Measurements from ENCODE around the gene RNF2.
"Not testable (repeated sequence)": the region's sequence is repeated elsewhere in the genome, so short reads cannot be mapped to it uniquely, and the experiment has no call there.

RNF2 gene

GRCh38 chr1:185044981-185045813 lies at the start of gene RNF2:
Gene RNF2 (plus strand): TSS chr1:185045558. CDS start chr1:185087554, 41,996 bp downstream.
- DNase-seq (ENCODE audit: low read depth in 3 of 3) = peak; percentile 47 to 68 (median 55)

GRCh38 chr1:184999974-185000373 lies 45.4 kb upstream of the RNF2 start:
- DNase-seq (ENCODE audit: low read depth in 3 of 3) = not testable (repeated sequence)

- DNase-seq (ENCODE audit: low read depth in 3 of 3) = not testable (repeated sequence)
Measured at GRCh38 chr1:185001312-185001880, 44.0 kb upstream of the RNF2 start.

- DNase-seq (ENCODE audit: low read depth in 3 of 3) = no peak
Measured at GRCh38 chr1:185008838-185009237, 36.5 kb upstream of the RNF2 start.

GRCh38 chr1:185010361-185010760 lies 35.0 kb upstream of the RNF2 start:
- DNase-seq (ENCODE audit: low read depth in 3 of 3) = no peak

- DNase-seq (ENCODE audit: low read depth in 3 of 3) = no peak
Measured at GRCh38 chr1:185014941-185015340, 30.4 kb upstream of the RNF2 start.

GRCh38 chr1:185015631-185016030 lies 29.7 kb upstream of the RNF2 start:
- no peak for DNase-seq (ENCODE audit: low read depth in 3 of 3)

- DNase-seq (ENCODE audit: low read depth in 3 of 3) = no peak
Measured at GRCh38 chr1:185016880-185017279, 28.5 kb upstream of the RNF2 start.

GRCh38 chr1:185017338-185017737 lies 28.0 kb upstream of the RNF2 start:
- DNase-seq (ENCODE audit: low read depth in 3 of 3) = no peak

- DNase-seq (ENCODE audit: low read depth in 3 of 3) = no peak
Measured at GRCh38 chr1:185017966-185018365, 27.4 kb upstream of the RNF2 start.

GRCh38 chr1:185027252-185027882 lies 18.0 kb upstream of the RNF2 start:
- no peak for DNase-seq (ENCODE audit: low read depth in 3 of 3)

- no peak for DNase-seq (ENCODE audit: low read depth in 3 of 3)
Measured at GRCh38 chr1:185033686-185034085, 11.7 kb upstream of the RNF2 start.

GRCh38 chr1:185035258-185035657 lies 10.1 kb upstream of the RNF2 start:
- DNase-seq (ENCODE audit: low read depth in 3 of 3) = no peak

- DNase-seq (ENCODE audit: low read depth in 3 of 3) = no peak
Measured at GRCh38 chr1:185038813-185039376, 6.5 kb upstream of the RNF2 start.

- no peak for DNase-seq (ENCODE audit: low read depth in 3 of 3)
Measured at GRCh38 chr1:185039726-185040407, 5.5 kb upstream of the RNF2 start.

- no peak for DNase-seq (ENCODE audit: low read depth in 3 of 3)
Measured at GRCh38 chr1:185040408-185040735, 5.0 kb upstream of the RNF2 start.

GRCh38 chr1:185041742-185042141 lies 3.6 kb upstream of the RNF2 start:
- no peak for DNase-seq (ENCODE audit: low read depth in 3 of 3)

GRCh38 chr1:185042737-185043136 lies 2.6 kb upstream of the RNF2 start:
- DNase-seq (ENCODE audit: low read depth in 3 of 3) = no peak

GRCh38 chr1:185044387-185044786 lies 971 bp upstream of the RNF2 start:
- no peak for DNase-seq (ENCODE audit: low read depth in 3 of 3)

GRCh38 chr1:185045814-185046492 lies 595 bp downstream of the RNF2 start:
- DNase-seq (ENCODE audit: low read depth in 3 of 3) = peak in 1 of 3 donors; percentile 27

GRCh38 chr1:185046668-185047067 lies 1.3 kb downstream of the RNF2 start:
- DNase-seq (ENCODE audit: low read depth in 3 of 3) = no peak

GRCh38 chr1:185049670-185050069 lies 4.3 kb downstream of the RNF2 start:
- no peak for DNase-seq (ENCODE audit: low read depth in 3 of 3)
